NCI-H226 (cell line): ENCODE data around the gene FABP2.
"Not testable (repeated sequence)": the region's sequence is repeated elsewhere in the genome, so short reads cannot be mapped to it uniquely, and the experiment has no call there.

Experiments
- DNase-seq: peaks from one replicate; pipeline ENCODE4 v3.0.0-alpha.2; 2015

The FABP2 gene

DNA sequence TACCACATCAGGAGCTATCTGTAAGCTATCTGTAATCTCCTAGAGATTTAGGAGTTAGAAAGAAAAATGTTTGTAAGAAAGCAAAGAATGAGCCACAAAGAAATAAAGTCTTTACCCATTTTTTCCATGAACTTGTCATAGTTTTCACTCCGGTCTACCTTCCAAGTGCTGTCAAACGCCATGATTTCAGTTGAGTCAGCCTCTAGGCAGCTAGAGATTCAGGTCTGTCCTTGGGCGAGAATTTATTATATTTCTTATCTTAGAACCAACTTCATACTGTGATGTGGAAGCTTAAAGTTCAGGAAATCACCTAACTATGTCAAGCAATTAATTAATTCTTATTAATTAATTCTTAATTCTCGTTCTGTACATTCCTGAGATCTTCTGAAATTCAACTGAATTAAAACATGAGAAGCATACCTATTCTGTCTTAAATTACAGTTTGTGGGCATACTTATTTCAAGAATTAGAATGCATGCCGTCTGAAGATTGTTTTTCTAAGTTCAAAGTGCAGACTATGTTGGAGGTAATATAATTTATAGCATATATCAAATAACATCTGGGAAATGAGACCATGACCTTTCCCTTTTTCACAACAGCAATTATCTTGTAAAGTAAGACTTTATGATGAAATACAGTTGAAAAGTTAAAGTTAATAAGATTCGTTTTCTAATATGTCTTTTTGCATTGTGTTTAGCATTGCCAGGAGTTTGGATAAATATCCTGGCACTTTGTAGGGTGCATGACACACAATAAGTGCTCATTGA, at the start of gene FABP2:
TSS of gene FABP2 (minus strand) at position 218 of the 767 bp plus-strand sequence. CDS start at position 182, 36 bp downstream.
- DNase-seq = no peak

DNA sequence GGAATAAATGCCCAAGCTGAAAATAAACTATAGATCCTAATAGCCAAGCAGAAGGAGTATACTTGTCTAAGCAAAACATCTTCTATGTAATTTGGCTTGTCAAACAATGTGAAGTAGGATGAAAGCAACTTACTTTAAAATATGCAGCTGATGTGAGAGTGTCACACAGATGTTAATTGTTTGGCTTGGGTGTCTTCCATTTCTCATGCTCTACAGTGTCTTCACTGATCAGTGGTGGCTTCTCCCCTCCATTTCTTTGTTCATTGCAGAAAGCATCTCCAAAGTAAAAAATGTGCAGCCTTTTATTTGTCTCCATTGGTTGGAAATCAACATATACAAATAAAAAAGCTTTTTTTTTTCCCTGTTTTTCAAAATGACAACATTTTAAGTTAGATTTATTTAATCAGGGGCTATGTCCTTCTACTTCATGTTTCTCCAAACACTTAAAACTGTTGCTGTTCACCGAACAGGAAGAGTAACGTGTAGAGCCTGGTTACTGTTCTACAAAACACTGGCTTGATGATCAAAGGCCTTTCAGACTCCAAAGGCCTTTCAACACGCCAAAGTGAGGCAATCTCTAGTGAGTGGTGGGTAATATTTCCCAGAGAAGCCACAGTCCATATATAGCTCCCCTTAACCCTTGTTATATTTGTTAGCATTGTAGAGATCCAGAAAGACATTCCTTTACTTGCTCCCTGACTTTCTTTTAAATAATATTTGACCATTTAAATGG, 49.2 kb upstream of the FABP2 start:
- DNase-seq = not testable (repeated sequence)

DNA sequence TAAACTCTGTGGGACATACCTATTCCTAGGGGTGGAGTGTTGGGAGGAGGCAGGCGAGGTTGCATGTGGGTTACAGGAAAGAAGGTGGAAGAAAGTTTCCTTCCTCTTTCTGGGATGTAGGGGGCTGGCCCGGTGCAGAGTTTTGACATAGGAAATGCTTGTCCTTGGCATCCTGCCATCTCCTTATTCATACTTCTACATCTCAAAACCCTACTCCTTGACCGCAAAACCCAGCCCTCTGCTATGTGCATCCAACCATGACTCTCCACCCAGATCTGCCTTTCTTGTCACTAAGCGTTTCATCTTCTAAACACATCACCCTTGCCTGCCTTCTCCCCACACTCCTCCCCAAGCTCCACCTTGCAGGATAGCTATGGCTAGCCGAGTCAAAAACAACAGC, 48.5 kb upstream of the FABP2 start:
- peak; percentile 9 for DNase-seq

DNA sequence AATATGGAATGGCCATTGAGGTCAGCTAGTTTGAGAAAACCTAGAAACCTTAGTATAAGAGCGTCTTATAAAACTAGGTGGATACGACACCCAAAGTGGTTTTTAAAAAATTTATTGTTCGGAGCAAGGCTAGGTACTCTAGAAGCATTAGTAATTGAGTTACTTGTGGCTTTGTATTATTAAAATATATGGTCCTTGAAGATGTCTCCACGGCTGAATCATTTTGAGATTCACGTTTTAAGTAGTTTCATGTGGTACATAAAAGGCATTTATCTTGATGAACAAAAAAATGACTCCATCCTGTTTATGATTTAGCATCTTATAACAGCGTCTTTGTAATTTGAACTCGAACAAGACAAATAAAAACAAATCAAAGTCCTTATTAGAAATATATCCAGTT, 44.9 kb upstream of the FABP2 start:
- DNase-seq = not testable (repeated sequence)

DNA sequence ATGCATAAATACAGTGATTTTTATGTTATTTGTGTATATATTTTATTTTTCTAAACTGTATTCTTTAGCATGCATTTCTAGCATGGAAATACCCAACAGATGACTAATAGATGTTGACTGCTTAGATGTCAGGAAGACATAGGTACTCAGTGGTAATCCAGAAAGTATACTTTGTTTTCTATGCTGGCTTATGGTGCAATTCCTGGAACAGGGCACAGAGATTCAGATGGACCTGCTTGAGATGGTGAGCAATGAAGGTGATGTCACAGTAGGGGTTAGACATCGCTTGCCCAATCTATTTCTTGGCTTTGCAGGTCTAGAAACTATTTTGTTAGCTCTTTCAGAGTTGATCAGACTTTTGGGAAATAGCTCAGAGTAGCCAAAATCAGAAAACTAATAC, 42.3 kb upstream of the FABP2 start:
- DNase-seq = not testable (repeated sequence)

DNA sequence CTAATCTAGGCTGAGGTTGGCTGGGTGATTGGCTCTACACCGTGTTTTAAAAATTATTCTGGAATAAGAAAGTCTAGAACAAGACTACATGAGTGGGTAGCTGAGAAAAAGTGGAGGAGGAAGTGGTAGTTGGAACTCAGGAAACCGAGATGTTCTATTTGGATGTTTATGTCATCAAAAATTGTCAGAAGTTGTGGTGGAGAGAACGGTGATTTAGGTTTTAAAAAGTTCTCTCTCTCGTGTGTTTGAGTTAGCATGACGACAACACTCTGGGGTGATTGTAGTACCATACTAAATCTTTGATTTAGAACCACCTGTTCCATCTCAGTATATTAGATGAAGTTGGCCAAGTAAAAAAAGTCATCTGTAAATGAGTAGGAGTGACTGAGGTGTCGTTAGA, 41.4 kb upstream of the FABP2 start:
- DNase-seq = not testable (repeated sequence)

DNA sequence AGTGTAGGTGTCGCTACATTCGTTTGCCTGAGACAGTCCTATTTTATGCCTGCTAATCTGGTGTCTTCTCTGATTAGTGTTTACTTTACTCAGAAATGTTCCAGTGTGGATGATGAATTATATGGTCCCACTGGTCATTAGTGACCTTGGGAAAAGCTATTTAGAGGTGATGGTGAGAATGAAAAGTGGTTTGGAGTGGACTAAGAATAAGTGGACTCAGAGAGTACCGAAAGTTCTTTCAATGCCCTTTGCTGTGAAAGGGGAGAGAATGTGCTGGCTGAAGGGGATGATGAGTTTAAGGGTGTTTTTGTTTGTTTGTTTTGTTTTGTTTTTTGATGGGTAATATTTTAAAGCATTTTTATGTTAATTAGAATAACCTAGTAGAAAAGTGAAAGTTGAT, 40.5 kb upstream of the FABP2 start:
- not testable (repeated sequence) for DNase-seq

DNA sequence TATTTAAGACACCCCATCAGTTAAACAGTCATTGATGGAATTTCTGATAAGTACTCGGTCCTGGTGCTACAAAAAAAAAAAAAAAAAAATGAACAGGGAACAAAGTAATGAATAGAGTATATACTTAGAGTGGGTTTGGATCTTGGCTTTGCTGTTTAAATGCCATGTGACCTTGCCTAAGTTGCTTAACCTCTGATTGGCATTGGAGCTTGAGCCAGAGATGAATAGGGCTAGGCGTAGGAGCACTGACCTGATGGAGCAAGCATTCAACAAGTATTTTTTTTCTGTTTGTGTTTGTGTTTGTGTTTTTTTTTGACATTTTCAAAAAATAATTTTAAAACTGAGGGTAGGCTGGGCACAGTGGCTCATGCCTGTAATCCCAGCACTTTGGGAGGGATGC, 37.9 kb upstream of the FABP2 start:
- not testable (repeated sequence) for DNase-seq

DNA sequence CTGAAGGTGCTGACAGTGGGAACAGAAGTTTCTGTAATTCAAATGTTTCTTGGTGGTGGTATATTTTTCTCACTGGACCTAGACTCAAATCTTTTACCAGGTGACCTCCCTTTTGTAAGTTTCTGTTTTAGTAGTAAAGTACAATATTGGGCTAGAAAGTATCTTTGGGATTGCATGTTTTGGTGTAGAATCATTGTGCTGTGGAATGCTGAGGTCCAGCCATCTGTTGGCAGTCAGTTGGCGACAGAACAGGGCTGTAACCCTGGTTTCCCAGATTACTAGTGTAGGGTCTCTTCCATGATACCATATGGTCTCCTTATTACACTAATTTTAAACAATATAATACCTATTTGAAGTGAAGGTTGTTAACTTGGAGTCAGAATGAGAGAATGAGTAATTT, 34.9 kb upstream of the FABP2 start:
- not testable (repeated sequence) for DNase-seq

DNA sequence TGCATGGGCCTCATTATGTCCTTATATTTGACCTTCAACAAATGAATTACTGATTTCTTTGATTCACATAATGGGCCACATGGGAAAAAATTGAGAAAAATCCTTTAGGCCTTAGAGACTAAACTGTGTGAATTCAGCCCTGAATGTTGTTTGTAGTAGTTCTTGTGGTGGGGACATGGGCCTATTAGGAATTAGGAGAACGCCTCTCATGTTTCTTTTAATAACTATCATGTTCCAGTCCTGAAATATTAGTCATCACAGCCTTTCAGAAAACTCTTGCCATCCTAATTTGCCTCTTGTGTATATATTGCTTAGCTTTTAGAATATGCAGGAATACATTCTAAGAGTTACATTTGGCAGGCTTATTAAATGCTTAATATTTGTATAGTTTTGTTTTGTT, 34.1 kb upstream of the FABP2 start:
- DNase-seq = not testable (repeated sequence)

DNA sequence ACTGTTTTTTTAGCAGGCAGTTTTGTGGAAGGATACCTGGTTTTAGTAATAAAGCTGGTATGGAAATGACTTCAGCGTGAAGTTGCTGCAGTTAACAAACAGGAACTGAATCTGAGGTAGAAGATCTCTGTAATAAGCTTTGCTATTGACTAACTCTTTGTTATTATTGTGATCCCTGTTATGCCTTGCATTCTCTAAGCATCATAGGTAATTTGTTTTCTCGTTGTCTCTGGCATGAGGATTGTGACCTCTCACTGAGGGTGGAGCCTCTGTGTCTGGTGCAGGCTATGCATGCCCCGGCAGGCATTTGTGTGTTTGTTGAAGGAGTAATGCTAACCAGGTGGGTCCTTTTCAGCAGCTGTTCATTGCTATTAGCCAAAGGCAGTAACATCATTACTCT, 31.4 kb upstream of the FABP2 start:
- DNase-seq = not testable (repeated sequence)

DNA sequence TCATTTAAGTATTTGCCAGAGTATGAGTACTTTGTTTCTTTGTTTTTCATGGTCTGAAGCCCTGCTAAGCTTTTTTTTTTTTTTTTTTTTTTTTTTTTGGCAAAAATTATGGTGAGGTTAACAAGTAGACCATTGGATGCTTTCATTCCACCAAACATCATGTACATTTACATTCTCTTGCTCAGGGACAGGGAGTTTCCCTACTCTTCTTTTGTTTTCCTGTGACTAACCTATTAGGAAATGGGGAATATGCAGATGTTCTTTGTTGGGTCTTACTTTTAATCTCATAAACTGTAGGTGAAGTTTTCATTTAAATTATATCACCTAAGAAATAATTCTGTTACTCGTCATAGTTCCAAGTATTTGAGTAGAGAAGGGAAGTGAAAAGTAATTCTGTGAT, 26.2 kb upstream of the FABP2 start:
- not testable (repeated sequence) for DNase-seq

DNA sequence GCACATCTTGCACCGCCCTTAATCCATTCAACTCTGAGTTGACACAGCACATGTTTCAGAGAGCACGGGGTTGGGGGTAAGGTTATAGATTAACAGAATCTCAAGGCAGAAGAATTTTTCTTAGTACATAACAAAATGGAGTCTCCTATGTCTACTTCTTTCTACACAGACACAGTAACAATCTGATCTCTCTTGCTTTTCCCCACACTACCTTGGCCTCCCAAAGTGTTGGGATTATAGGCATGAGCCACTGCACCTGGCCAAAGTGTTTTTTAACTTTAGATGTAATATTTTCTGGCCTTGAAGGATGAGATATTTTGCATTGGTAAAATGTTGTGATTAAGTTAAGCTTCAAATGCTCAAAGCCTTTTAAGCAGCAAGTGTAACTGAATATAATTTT, 21.4 kb upstream of the FABP2 start:
- not testable (repeated sequence) for DNase-seq

DNA sequence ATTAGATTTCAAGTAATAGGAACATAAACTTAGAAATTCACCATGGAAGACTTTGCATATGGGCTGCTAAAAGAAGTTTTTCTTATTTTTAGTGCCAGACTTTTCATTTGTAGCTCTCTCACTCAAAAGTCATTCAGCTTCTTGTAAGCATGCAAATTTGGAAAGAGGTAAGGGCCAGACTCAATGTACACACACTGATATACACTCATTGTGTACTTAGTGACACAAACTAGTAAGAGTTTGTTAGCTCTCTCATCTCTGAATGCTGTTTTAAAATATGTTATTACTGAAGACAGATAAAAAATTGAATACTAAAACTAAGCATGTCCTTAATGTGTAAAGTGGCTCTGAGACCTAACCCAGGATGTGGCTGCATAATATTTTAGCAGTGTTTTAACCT, 18.0 kb upstream of the FABP2 start:
- DNase-seq = not testable (repeated sequence)

DNA sequence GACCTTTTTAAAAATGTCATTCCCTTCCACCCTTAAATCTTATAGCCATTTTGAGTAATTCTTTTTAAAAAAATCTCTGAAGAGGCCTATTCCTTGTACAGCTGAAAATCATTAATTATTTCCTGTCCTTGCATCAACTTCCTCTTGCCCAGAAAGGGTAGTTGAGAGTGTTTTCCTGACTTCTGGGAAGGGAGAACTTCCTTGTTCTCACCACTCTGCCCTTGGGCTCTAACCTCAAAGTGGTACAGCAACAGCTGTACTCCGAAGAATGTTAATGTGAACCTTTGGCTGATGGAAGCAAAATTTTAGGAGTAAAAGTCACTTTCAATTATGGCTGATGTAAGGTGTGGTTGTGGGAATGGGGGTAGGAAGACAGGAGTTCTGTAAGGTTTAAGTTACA, 15.1 kb upstream of the FABP2 start:
- DNase-seq = no peak

DNA sequence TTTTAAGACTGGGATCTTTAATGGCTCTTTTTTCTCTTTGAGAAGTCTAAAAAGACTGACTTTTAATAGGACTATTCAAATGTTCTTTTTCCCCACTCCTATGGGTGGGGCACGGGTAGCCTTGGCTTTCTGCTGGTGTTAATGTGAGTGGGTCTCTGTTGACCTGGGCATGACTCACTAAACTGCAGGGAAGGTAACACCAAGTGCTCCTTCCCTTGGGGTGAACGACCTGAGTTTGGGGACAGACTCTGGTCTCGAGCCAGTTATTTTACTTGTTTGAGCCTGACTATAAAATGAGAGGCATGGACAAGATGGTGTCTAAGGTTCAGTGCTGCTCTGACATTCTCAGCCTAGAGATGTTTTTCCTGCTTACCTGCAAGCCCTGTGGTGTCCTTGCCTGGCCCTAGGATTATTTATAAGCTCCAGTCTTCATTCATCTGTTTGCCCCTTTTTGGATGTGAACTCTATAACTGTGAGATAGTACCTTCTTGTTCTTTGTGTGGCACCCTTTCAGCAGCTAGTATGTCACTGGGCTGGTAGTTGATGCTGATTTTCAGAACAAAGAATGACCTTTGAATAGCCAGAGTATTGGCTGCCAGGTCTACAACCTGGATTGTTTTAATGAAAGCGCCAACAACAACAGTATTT, 14.5 kb upstream of the FABP2 start:
- DNase-seq = not testable (repeated sequence)

DNA sequence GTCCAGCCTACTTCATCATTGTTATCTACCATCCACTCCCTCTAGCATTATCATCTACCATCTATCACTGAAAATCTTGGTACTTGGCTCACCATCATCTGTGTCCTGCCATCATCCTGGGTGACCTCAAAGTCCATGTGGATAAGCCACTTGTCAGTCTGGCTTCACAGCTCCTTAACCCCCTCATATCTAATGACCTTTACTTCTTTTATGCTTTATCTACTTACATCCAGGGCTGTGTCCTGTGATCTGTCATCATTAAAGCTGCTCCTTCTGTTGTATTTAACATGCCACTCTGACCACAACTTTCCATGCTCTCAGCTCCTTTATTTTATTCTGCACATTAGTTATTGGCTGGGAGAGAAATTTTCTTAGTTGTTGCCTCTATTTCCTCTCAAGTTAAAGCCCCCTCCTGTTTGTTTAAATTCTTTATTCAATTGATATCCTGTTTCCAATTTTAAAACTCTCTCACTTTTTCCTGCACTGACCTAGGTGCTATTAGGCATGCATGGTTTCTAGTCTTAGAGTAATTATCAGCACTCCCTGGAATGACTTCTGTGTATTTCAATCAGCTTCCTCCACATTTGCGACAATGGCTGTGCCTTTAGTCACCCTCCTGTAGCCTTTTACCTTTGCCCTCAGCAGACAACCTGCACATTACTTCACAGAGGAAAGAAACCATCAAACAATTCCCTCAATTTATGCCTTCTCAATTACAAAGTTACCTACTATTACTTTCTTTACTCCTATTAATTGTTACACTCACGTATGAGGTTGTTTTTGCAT, 8.1 kb upstream of the FABP2 start:
- no peak for DNase-seq

DNA sequence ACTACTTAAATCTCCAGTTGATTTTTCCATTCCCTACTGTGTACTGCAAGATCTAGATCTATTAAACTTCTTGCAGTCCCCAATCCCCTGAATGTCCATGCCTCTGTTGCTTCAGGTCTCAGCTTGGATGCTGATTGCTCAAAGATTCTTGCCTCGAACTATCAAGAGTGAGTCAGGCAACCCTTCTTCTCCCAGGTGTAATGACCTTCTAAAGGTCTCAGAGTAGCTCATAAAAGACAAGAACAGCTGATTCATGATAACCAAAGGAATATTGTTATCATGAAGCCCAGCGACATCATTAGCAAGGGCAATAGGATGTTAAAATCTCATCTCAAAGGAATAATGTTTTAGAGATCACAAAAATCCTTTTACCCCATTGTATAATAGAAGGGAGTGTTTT, 6.8 kb upstream of the FABP2 start:
- DNase-seq = no peak

DNA sequence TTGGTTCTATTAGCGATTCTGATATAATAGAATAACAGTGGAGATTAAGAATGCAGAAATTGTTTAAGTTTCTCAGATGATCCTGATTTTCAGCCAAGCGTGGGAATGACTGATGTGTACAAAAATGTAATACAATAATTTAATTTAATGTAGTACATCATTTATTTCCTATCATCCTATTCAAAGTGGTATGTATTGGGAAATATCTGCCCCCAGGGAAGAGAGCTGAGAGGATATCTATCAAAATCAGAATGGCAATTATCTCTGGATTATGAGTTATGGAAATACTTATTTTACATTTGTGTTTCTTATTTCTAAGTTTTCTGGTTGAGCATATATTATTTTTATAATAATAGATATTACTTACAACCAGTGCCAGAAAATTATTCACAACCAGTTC, 3.9 kb downstream of the FABP2 start:
- DNase-seq = no peak

DNA sequence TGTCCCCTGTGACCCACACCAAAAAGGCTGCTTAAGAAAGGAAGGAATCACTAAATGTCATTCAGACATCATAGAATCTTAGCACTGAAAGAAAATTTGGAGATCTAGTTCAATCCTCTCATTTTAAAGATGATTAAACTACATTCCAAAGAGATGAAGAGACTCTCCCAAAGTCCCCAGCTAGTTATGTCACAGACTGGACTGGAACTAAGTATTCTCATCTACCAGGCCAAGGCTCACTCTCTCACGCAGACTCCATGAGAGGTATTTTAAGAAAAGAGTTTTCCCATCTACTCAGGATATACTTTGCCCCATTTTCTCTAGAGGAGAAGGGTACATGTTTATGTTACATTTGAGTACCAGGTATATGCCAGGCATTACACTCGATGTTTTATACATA, 6.9 kb downstream of the FABP2 start:
- no peak for DNase-seq

DNA sequence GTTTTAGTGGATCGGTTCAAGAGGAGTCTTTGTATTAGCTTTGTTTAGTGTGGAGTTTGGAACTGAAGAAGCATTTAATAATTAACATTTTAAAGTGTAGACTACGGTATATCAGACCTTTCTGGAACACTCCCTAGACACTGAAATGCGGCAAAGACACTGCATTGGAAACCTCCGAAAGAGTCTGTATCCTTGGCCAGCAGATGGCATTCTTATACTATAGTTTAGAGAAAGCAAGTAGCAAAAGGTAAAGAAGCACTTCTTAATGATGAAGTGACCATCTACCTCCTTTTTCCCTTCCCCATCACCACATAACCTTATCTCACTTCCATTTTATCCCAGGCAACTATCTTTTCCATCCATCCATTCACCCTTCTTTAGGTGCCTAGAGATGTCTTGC, 7.6 kb downstream of the FABP2 start:
- DNase-seq = peak; percentile 4

DNA sequence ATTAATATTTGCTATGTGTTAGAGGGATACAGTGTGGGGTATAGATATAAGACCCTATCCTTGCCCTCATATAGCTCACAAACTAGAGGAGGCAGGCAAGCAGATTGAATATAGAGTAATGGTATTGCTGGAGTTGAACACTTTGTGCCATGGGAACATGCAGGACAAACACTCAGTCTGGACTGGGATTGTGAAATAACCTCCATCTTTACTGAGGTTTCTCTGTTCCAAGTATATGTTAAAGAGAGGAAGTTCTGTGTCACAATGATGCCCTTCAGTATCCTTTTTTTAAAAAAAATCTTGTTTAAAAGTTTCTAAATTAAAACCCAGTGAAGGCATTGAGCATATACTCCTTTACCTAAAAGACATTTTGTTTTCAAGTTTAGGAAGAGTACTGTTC, 8.7 kb downstream of the FABP2 start:
- DNase-seq = no peak

DNA sequence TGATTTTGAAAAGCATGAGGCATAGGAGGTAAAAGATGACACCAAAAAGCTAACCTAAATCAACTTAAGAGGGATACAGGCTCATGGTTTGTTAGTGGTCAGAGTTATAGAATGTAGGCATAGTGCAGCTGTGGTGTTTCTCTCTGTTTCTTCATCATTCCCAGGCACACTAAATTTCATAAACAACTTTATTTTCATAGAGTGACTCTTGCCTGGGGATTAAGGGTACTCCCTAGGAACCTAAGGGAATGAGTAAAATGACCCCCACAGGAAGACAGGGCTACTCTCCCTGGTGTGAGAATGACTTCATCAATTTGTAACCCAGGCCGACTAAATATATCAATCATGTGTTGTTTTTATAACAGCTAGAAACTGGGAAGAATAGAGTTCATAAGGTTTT, 11.1 kb downstream of the FABP2 start:
- no peak for DNase-seq
